OCI-LY7 (cell line): ENCODE results near the gene RNGTT. TPM values are rescaled to one million over a fixed set of nuclear protein-coding genes. Genes with fewer than 3 reads are reported as not detected.

Source experiments
- BruUV-seq: library from RNA; stranded (reverse); fragments of 400-500 nt; replicated peaks from 2 replicates; lab custom pipeline; 2021; lab: Mats Ljungman, UMichigan
- CTCF ChIA-PET: fragments of 300-600 bp; sonication (Branson Sonifier 250); formaldehyde crosslinking; loops from one replicate; lab custom pipeline; 2022; ENCODE audit warnings: antibody characterized with exemption; ENCODE audit not compliant: unreplicated experiment; lab: Charles Lee
- POLR2A ChIA-PET: fragments of 300-600 bp; sonication (Branson Sonifier 250); formaldehyde crosslinking; loops from one replicate; lab custom pipeline; 2022; ENCODE audit warnings: antibody characterized with exemption; lab: Charles Lee
- DNase-seq: peaks from one replicate; pipeline ENCODE4 v3.0.0-alpha.2; 2015; ENCODE audit warnings: low spot score
- H2AFZ ChIP-seq: fragments of 200-600 bp; sonication (generic), shearing (Covaris generic); 2 replicates; pipeline ENCODE4 v1.6.1; 2014; ENCODE audit warnings: mild to moderate bottlenecking, antibody characterized with exemption, low read length, moderate library complexity
- H3K27ac ChIP-seq: fragments of 200-600 bp; sonication (generic); 2 replicates; pipeline ENCODE4 v1.5.1; 2014; ENCODE audit warnings: mixed run types, low read depth, mild to moderate bottlenecking, moderate library complexity, low read length, inconsistent platforms; ENCODE audit not compliant: poor library complexity, severe bottlenecking
- H3K36me3 ChIP-seq: fragments of 200-600 bp; sonication (generic); 2 replicates; pipeline ENCODE4 v1.6.1; 2014; ENCODE audit warnings: mild to moderate bottlenecking, antibody characterized with exemption, low read length, moderate library complexity, mixed read lengths; ENCODE audit not compliant: insufficient read depth
- H3K4me1 ChIP-seq: fragments of 200-600 bp; sonication (generic); 2 replicates; pipeline ENCODE4 v1.5.1; 2014; ENCODE audit warnings: mild to moderate bottlenecking, low read length; ENCODE audit not compliant: insufficient read depth, poor library complexity, severe bottlenecking
- H3K4me2 ChIP-seq: fragments of 200-600 bp; sonication (generic); 2 replicates; pipeline ENCODE4 v1.6.1; 2014; ENCODE audit warnings: mild to moderate bottlenecking, low read length
- H3K4me3 ChIP-seq: fragments of 200-600 bp; sonication (generic); 2 replicates; pipeline ENCODE4 v1.5.1; 2014; ENCODE audit warnings: mild to moderate bottlenecking, low read depth, low read length; ENCODE audit not compliant: poor library complexity, severe bottlenecking
- H3K79me2 ChIP-seq: fragments of 200-600 bp; sonication (generic); 2 replicates; pipeline ENCODE4 v1.6.1; 2016; ENCODE audit warnings: low read depth, mild to moderate bottlenecking, low read length, moderate library complexity, mixed read lengths; ENCODE audit not compliant: insufficient read depth
- H3K9me2 ChIP-seq: fragments of 200-600 bp; sonication (generic); 2 replicates; pipeline ENCODE4 v1.6.1; 2016; ENCODE audit warnings: mild to moderate bottlenecking, low read length, mixed read lengths; ENCODE audit not compliant: insufficient read depth
- H3K9me3 ChIP-seq: fragments of 200-600 bp; sonication (generic); 2 replicates; pipeline ENCODE4 v1.6.1; 2014; ENCODE audit warnings: mild to moderate bottlenecking, mixed run types, low read length, mixed read lengths
- H4K20me1 ChIP-seq: fragments of 200-600 bp; sonication (generic); 2 replicates; pipeline ENCODE4 v1.6.1; 2014; ENCODE audit warnings: mild to moderate bottlenecking, antibody characterized with exemption, low read length, moderate library complexity, mixed read lengths; ENCODE audit not compliant: insufficient read depth
- EZH2phosphoT487 ChIP-seq: fragments of 200-600 bp; sonication (generic); IDR thresholded peaks from 2 replicates; pipeline ENCODE4 v1.6.1; 2018; ENCODE audit warnings: low read depth, borderline replicate concordance, mild to moderate bottlenecking, mixed run types, antibody characterized with exemption, low read length, moderate library complexity, mixed read lengths
- intact Hi-C: fragments of 100-400 bp; cut with micrococcal nuclease; formaldehyde crosslinking; loops from one replicate; pipeline ENCODE4 v1.10.0; 2022; ENCODE audit not compliant: unreplicated experiment
- total RNA-seq, 2 experiments: library from RNA; depleted of rRNA in 1 of 2; stranded (reverse); fragments of >200 nt in 1 of 2; shearing (Covaris generic) in 1 of 2; gene quantifications; 2 replicates each; pipeline ENCODE4 v1.2.3, GENCODE V29; 2014 to 2022
- TF ChIP-seq, protein P1 (sequence below): fragments of 200-600 bp; sonication (generic); conservative IDR thresholded peaks from 2 replicates; pipeline ENCODE4 v1.5.1; 2014; ENCODE audit warnings: mild to moderate bottlenecking, antibody characterized with exemption, low read length, moderate library complexity, mixed read lengths

Gene RNGTT
- total RNA-seq, 2 experiments from 2014 or later: 38.2 to 41.7 TPM

DNA sequence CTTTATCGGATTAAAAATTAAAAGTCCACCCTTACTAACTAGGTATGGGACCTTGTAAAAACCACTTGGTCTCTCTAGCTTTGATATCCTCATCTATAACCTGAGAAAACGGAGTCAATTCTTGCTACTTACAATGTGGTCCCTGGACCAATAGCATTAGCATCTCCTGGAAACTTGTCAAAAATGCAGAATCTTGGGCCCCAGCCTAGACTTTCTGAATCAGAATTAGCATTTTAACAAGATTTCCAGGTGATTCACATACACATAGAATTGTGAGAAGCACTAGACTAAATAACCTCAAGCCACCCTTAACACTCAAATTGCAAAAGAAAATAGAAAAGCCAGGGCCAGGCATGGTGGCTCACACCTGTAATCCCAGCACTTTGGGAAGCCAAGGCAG lies 96.6 kb downstream of the RNGTT start:
- intact Hi-C loops: no loop called here
- Histone ChIP-seq H3K4me3 (no peak overlapping the region), H3K4me2 (no peak overlapping the region), H3K79me2 (no peaks in the 10 kb centered on the region), H3K36me3 (peaks cover 27% of the 10 kb centered on the region), H3K27ac (no peak overlapping the region), H3K9me3 (no peaks in the 10 kb centered on the region), H2AFZ (no peak overlapping the region), H3K9me2 (no peaks in the 10 kb centered on the region), H3K4me1 (peaks cover 21% of the 10 kb centered on the region), H4K20me1 (no peaks in the 10 kb centered on the region)
- BruUV-seq: no TSS peak
- DNase-seq: no peak
- ChIA-PET POLR2A (interaction anchor here (1.3 to 1.8 kb wide), 2 partner anchors 11 to 13 kb away, joined by 3 to 7 read pairs; no protein-coding TSS in a partner anchor), CTCF (no interaction called here)
- TF ChIP-seq, protein P1, sequence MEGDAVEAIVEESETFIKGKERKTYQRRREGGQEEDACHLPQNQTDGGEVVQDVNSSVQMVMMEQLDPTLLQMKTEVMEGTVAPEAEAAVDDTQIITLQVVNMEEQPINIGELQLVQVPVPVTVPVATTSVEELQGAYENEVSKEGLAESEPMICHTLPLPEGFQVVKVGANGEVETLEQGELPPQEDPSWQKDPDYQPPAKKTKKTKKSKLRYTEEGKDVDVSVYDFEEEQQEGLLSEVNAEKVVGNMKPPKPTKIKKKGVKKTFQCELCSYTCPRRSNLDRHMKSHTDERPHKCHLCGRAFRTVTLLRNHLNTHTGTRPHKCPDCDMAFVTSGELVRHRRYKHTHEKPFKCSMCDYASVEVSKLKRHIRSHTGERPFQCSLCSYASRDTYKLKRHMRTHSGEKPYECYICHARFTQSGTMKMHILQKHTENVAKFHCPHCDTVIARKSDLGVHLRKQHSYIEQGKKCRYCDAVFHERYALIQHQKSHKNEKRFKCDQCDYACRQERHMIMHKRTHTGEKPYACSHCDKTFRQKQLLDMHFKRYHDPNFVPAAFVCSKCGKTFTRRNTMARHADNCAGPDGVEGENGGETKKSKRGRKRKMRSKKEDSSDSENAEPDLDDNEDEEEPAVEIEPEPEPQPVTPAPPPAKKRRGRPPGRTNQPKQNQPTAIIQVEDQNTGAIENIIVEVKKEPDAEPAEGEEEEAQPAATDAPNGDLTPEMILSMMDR: no peak
- no peak for TF ChIP-seq EZH2phosphoT487

DNA sequence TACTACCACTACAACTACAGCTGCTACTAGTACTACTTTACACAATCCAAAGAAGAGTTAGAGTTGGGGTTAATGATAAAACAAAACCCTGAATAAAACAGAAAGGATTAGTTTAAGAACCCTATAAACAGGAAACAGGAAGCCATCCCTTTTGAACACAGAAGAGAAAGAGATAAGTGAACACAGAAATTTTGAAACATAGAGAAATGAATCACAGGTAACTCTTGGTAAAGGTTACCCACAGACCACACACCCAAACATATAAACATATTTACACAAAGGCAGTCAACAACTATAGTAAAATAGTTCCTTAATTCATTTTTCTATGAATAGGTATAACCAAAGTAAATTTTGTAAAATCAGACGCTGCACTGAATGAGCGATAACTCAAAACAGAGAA lies 98.1 kb downstream of the RNGTT start:
- Histone ChIP-seq H3K9me2 (no peaks in the 10 kb centered on the region), H3K79me2 (no peaks in the 10 kb centered on the region), H4K20me1 (no peaks in the 10 kb centered on the region), H2AFZ (no peak overlapping the region), H3K36me3 (peaks cover 34% of the 10 kb centered on the region), H3K4me2 (no peak overlapping the region), H3K4me3 (no peak overlapping the region), H3K9me3 (no peaks in the 10 kb centered on the region), H3K27ac (no peak overlapping the region), H3K4me1 (peaks cover 17% of the 10 kb centered on the region)
- POLR2A ChIA-PET: no interaction called here
- intact Hi-C loops: no loop called here
- DNase-seq: no peak
- CTCF ChIA-PET: no interaction called here
- TF ChIP-seq, protein P1: no peak
- TF ChIP-seq EZH2phosphoT487: no peak
- BruUV-seq: no TSS peak

DNA sequence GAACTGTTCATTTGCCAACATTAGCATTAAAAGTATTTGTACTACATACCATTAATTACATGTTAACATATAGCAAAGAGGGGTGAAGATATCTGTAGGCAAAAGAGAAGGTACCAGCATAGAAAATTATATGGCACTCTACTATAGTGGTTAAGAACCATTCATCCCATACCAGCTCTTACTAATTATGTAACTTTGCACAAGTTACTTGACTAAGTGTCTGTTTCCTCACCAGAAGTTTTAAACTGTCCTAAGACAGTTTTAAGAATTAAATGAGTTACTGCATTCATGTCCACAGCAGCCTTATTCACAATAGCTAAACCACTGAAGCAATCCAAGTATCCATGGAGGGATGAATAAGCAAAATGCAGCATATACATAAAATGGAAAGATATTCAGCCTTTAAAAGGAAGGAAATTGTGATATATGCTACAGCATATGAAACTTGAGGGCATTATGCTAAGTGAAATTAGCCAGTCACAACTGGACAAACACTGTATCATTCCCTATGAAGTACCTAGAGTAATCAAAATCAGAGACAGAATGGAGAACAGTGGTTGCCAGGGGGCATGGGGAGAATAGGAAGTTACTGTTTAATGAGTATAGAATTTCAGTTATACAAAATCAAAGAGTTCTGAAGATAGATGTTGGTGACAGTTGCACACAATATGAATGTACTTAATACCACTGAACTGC lies 98.9 kb downstream of the RNGTT start:
- no peaks in the 10 kb centered on the region for H3K79me2 ChIP-seq
- no peak overlapping the region for H2AFZ ChIP-seq
- POLR2A ChIA-PET: interaction anchor here (0.6 kb wide), 1 partner anchor 28 kb away, joined by 3 read pairs; no protein-coding TSS in a partner anchor
- H3K4me3 ChIP-seq: no peak overlapping the region
- CTCF ChIA-PET: no interaction called here
- intact Hi-C loops: no loop called here
- no peaks in the 10 kb centered on the region for H3K9me2 ChIP-seq
- no peak overlapping the region for H3K4me2 ChIP-seq
- peaks cover 11% of the 10 kb centered on the region for H3K4me1 ChIP-seq
- BruUV-seq: no TSS peak
- no peak for DNase-seq
- H3K27ac ChIP-seq: no peak overlapping the region
- H3K36me3 ChIP-seq: peaks cover 34% of the 10 kb centered on the region
- H4K20me1 ChIP-seq: no peaks in the 10 kb centered on the region
- no peaks in the 10 kb centered on the region for H3K9me3 ChIP-seq
- no peak for TF ChIP-seq EZH2phosphoT487
- TF ChIP-seq, protein P1: no peak
